Mononuclear cell (primary cell): ENCODE data around the gene MUTYH. TPM values are rescaled to one million over a fixed set of nuclear protein-coding genes. Genes with fewer than 3 reads are reported as not detected.
"Not testable (repeated sequence)": the region's sequence is repeated elsewhere in the genome, so short reads cannot be mapped to it uniquely, and the experiment has no call there.

Experiments
- H3K27me3 ChIP-seq: 2 replicates; pipeline ENCODE4 v1.6.0; 2011; ENCODE audit warnings: low read length, control low read depth; ENCODE audit not compliant: insufficient read depth
- H3K4me1 ChIP-seq: 2 replicates; pipeline ENCODE4 v1.5.1; 2011; ENCODE audit warnings: mild to moderate bottlenecking, low read length, control low read depth; ENCODE audit not compliant: insufficient read depth
- H3K4me3 ChIP-seq: 2 replicates; pipeline ENCODE4 v1.5.1; 2011; ENCODE audit warnings: mild to moderate bottlenecking, low read length, moderate library complexity
- H3K9me3 ChIP-seq: 2 replicates; pipeline ENCODE4 v1.5.1; 2011; ENCODE audit warnings: low read depth, mild to moderate bottlenecking, control low read depth, low read length
- total RNA-seq: library from RNA; depleted of rRNA; stranded (reverse); fragments of >200 nt; gene quantifications from one replicate; pipeline ENCODE4 v1.2.3, GENCODE V29; 2012

MUTYH gene
- total RNA-seq, 1 donor = 16.4 TPM

GRCh38 chr1:45360981-45361380 is 20.7 kb upstream of the MUTYH start:
- not testable (repeated sequence) for H3K9me3 ChIP-seq, H3K27me3 ChIP-seq, H3K4me3 ChIP-seq
- H3K4me1 ChIP-seq = peaks cover 11% of the 10 kb centered on the region

DNA sequence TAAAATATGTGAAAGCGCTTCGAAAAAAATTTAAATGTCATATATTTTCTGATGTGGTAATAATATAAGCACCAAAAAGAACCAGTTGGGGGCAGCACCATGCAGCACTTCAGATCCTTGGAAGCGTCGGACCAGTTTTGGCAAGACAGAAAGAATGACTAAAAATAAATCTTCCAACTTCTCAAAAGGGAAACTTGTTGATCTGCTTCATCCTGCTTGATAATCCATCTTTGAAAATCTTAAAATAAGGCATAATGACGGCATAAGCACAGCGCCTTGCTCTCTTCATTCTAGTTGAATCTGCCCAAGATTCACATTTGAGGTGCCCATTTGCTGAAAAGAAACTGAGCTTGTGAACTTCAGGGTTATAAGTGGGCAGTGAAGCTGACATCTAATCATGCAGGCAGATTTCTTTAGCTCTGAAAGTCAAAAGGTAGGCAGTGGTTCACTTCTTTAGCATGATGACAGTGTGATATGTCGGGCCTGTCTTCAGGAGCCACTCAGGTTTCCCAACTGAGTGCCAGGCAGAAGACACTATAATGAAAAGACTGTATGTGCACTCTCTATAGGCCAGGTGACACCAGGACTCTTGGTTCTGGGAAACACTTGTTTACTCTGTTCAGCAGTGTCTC is 19.8 kb upstream of the MUTYH start:
- no peaks in the 10 kb centered on the region for H3K9me3 ChIP-seq
- no peak overlapping the region for H3K4me3 ChIP-seq

GRCh38 chr1:45356186-45356585 is 15.9 kb upstream of the MUTYH start:
- Histone ChIP-seq H3K4me3 (no peak overlapping the region), H3K9me3 (no peaks in the 10 kb centered on the region), H3K27me3 (no peaks in the 10 kb centered on the region), H3K4me1 (peaks cover 11% of the 10 kb centered on the region)

More for the DNA sequence above, 19.8 kb upstream of the MUTYH start:
- H3K4me1 ChIP-seq = peaks cover 11% of the 10 kb centered on the region
- no peaks in the 10 kb centered on the region for H3K27me3 ChIP-seq

DNA sequence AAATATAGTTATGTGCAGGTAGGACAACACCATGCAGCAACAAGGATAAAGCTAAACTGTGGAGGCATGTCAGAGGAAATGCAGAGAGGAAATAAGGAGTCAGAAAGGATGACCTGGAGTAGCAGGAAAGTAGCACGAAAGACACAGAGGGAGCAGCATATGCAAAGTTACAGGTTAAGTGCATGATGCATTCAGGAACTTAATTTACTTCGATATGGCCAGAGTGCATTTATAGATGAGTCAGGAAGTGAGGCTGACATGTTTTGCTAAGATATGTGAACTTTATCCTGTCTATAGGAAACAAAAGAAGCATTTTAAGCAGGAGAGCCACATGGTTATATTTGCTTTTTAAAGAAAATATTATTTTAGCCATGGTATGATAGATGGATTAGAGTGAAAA is 15.4 kb upstream of the MUTYH start:
- Histone ChIP-seq H3K4me3 (no peak overlapping the region), H3K4me1 (peaks cover 8% of the 10 kb centered on the region), H3K9me3 (no peaks in the 10 kb centered on the region), H3K27me3 (no peaks in the 10 kb centered on the region)

GRCh38 chr1:45354838-45355237 is 14.6 kb upstream of the MUTYH start:
- Histone ChIP-seq H3K4me1 (peaks cover under 1% of the 10 kb centered on the region), H3K4me3 (no peak overlapping the region), H3K9me3 (no peaks in the 10 kb centered on the region), H3K27me3 (no peaks in the 10 kb centered on the region)

DNA sequence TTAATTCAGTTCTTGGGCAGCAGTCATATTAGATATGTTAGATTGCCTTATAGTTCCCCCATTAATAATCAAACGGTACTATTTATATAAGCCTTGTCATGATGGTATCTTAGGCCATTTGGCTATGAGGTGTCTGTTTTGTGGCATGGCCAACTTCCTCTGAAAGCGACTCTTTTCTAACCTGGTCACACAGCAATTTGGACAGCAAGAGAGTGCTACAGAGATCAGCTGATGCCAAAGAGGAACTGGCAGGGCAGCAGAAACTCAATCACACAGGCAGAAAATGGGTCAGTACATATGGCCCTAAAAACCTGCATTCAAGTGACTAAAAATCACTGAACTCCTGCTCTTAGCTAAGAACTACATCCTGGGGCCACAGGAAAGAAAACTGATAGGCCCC is 13.4 kb upstream of the MUTYH start:
- Histone ChIP-seq H3K4me1 (no peaks in the 10 kb centered on the region), H3K9me3 (no peaks in the 10 kb centered on the region), H3K4me3 (no peak overlapping the region), H3K27me3 (no peaks in the 10 kb centered on the region)

DNA sequence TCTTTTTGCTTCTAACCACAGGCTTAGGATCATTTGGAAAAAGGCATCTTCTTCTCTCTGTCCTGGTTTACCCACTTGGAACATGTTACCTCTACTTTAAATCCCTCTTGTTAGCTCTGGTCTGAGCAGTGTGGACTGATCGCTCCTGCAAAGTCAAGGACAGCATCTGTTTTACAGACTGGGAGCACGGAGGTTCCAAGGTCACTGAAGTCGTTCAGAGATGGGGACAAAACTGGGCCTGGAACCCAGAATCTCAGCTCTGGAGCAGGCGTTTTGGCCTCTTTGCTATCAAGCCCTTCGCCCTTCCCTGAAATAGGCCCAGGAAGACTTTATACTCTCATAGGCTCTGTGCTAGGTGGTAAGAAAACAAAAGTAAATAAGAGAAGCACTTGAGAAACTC is 11.3 kb upstream of the MUTYH start:
- H3K4me1 ChIP-seq = no peaks in the 10 kb centered on the region
- H3K9me3 ChIP-seq = no peaks in the 10 kb centered on the region
- no peaks in the 10 kb centered on the region for H3K27me3 ChIP-seq
- H3K4me3 ChIP-seq = no peak overlapping the region

DNA sequence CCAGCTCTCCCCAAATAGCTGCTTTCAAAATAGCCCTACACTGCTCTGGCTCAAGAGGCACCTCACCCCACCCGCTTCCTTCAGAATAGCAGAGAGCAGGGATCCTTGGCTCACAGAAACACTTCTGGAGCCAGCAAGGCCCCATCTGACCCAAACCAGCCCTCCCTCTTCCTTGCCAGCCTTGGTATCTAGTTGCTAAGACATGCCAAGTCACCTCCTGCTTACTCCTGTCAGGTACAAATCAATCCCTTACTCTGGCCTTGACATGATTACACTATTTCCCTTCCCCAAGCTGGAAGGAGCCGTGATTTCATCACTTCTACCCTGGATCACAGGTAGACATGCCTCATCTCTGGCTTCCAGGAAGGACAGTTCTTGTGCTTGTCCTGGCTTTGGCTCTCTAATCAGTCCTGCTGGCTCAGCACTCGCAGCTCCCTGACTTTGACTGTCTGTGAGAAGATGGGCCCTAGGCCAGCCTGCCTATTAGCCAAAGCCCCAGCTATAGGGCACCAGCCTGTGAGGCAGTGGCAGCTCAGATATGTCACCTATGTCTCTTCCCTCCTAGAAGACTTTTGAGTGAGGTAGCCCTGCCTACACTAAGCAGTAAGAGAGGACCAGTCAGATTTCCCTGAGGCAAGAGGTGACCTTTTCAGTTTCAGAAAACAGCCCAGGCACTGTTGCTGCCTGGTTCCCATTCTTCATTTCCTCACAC is 8.9 kb upstream of the MUTYH start:
- H3K9me3 ChIP-seq = no peaks in the 10 kb centered on the region
- no peak overlapping the region for H3K4me3 ChIP-seq
- no peaks in the 10 kb centered on the region for H3K27me3 ChIP-seq
- no peaks in the 10 kb centered on the region for H3K4me1 ChIP-seq

DNA sequence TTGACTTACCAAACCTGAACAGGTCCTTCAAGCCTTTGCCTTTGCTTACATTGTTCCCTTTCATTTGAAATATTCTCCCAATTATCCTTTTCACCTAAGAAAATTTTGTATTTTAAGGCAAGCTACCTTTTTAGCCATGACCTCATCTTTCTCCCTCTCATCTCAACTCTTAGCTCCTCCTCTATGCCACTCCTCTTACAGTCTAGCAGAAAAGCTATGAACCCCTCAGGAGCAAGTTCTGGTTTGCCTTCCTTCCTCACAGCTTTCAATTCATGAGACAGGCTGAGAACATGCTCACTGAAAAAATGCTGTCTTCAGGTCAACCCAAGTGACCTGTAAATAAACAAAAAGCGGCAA is 8.3 kb upstream of the MUTYH start:
- Histone ChIP-seq H3K4me1 (no peaks in the 10 kb centered on the region), H3K9me3 (no peaks in the 10 kb centered on the region), H3K27me3 (no peaks in the 10 kb centered on the region), H3K4me3 (no peak overlapping the region)

GRCh38 chr1:45348020-45348419 is 7.8 kb upstream of the MUTYH start:
- no peaks in the 10 kb centered on the region for H3K27me3 ChIP-seq
- no peaks in the 10 kb centered on the region for H3K4me1 ChIP-seq
- no peak overlapping the region for H3K4me3 ChIP-seq
- H3K9me3 ChIP-seq = no peaks in the 10 kb centered on the region

DNA sequence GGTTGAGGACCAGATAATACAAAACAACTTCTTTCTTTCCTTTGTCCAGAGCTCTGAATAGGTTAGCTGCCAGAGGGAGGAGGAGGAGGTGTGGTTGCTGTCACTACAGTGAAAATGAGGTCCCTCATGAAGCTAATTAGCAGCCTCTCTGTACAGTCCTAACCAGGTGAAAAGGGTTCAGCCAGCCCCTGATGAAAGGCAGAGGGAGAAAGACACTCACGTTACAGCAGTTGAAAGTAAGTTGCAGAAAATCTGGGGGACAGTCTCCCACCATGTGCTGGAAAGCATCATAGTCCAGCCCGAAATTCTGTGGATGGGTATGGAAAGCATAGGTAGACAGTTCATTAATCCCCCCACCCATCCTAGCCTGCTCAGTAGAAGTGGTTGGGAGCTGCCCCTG is 6.2 kb upstream of the MUTYH start:
- H3K4me3 ChIP-seq = no peak overlapping the region
- H3K27me3 ChIP-seq = no peaks in the 10 kb centered on the region
- H3K9me3 ChIP-seq = no peaks in the 10 kb centered on the region
- H3K4me1 ChIP-seq = peaks cover 15% of the 10 kb centered on the region

DNA sequence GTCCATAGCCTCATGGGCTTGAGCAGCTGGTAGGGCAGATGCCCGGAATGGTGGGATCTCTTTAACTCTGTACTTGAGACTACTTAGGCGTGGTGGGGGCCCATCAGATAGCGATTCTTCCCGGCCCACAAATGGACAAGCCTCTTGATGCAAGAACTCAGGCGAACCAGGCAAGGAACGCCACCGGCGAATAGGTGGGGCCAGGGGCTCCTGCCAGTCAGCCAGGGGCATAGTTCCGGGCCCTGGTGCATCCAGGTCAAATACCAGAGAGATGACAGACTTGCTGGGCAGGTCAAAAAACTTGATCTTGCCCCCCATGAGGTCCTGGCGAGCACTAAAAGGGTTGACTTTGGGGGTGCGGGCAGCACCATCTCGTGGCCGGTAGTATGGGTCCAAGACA is 4.8 kb upstream of the MUTYH start:
- peaks cover 26% of the 10 kb centered on the region for H3K4me1 ChIP-seq
- no peak overlapping the region for H3K4me3 ChIP-seq
- H3K27me3 ChIP-seq = no peaks in the 10 kb centered on the region
- H3K9me3 ChIP-seq = no peaks in the 10 kb centered on the region

DNA sequence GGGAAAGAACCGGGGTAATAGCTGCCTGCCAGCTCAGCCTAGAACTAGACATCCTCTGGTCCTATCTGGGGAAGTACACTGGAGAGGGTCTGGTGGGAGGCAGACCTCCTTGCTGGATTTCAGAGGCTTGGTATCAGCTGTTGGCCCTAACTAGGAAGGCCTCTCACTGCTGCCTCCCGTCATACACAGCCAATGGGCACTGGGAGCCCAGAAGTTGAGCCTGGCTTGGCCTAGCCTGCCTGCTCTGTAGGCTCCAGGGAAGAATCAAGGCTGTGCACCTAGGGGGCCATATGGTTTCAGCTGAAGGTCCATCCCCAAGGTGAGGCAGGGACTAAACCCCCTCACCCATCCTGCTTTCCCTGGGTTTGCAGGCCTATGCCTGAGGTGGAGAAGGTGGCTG is 4.3 kb upstream of the MUTYH start:
- no peak overlapping the region for H3K4me3 ChIP-seq
- no peaks in the 10 kb centered on the region for H3K9me3 ChIP-seq
- no peaks in the 10 kb centered on the region for H3K27me3 ChIP-seq
- peaks cover 27% of the 10 kb centered on the region for H3K4me1 ChIP-seq

- H3K4me3 ChIP-seq = peak overlapping the region; percentile 84
- no peaks in the 10 kb centered on the region for H3K27me3 ChIP-seq
- H3K4me1 ChIP-seq = peaks cover 36% of the 10 kb centered on the region
- H3K9me3 ChIP-seq = no peaks in the 10 kb centered on the region
These were observed 701 bp upstream of the MUTYH start for GRCh38 chr1:45340816-45341466.

- no peak overlapping the region for H3K4me3 ChIP-seq
- no peaks in the 10 kb centered on the region for H3K9me3 ChIP-seq
- H3K27me3 ChIP-seq = no peaks in the 10 kb centered on the region
- peaks cover 45% of the 10 kb centered on the region for H3K4me1 ChIP-seq
These were observed 2.5 kb downstream of the MUTYH start for GRCh38 chr1:45337630-45338325.
